CD4-positive, alpha-beta T cell (primary cell): ENCODE results near the gene EPHB1. TPM values are rescaled to one million over a fixed set of nuclear protein-coding genes. Genes with fewer than 3 reads are reported as not detected.

ENCODE experiments used
- ATAC-seq: fragments of 200-7000 bp; cut with Tn5 transposase; one replicate; pipeline ENCODE4 v1.10.0; 2022; ENCODE audit warnings: mild to moderate bottlenecking; ENCODE audit not compliant: poor library complexity
- CTCF ChIA-PET: fragments of 350-600 bp; sonication (Branson Sonifier 250); formaldehyde crosslinking; loops from one replicate; lab custom pipeline; 2021; ENCODE audit warnings: antibody characterized with exemption, inconsistent platforms; lab: Charles Lee
- POLR2A ChIA-PET: fragments of 350-600 bp; sonication (Branson Sonifier 250); formaldehyde crosslinking; loops from one replicate; lab custom pipeline; 2021; ENCODE audit warnings: antibody characterized with exemption, inconsistent platforms; lab: Charles Lee
- DNase-seq, 14 experiments: peaks; one replicate each; pipeline ENCODE4 v3.0.0-alpha.2; 2013 to 2020; ENCODE audit warnings: mixed read lengths in 2 of 14
- H3K27ac ChIP-seq, 2 donors: one replicate each; pipeline versions ENCODE4 v1.5.1 to v1.7.0; 2013; ENCODE audit warnings: low read length in 2 of 2, low read depth in 1 of 2, mild to moderate bottlenecking in 1 of 2
- H3K27me3 ChIP-seq, 2 experiments: 1 replicate in 1 of 2; 2 replicates in 1 of 2; pipeline versions ENCODE4 v1.6.1 to v1.7.0; 2013; ENCODE audit warnings: low read length in 2 of 2, control low read depth in 1 of 2, mild to moderate bottlenecking in 1 of 2, moderate library complexity in 1 of 2; ENCODE audit not compliant: insufficient read depth in 2 of 2, control insufficient read depth in 1 of 2
- H3K36me3 ChIP-seq: one replicate; pipeline ENCODE4 v1.6.1; 2013; ENCODE audit warnings: low read length, control low read depth; ENCODE audit not compliant: insufficient read depth
- H3K4me1 ChIP-seq: one replicate; pipeline ENCODE4 v1.6.1; 2013; ENCODE audit warnings: low read length, control low read depth; ENCODE audit not compliant: insufficient read depth
- H3K4me3 ChIP-seq: one replicate; pipeline ENCODE4 v1.5.1; 2013; ENCODE audit warnings: mild to moderate bottlenecking, low read length, moderate library complexity
- H3K9me3 ChIP-seq, 2 experiments: 1 replicate in 1 of 2; 2 replicates in 1 of 2; pipeline versions ENCODE4 v1.6.1 to v1.7.0; 2013; ENCODE audit warnings: low read length in 2 of 2, mild to moderate bottlenecking in 2 of 2, control low read depth in 1 of 2, moderate library complexity in 1 of 2; ENCODE audit not compliant: control insufficient read depth in 1 of 2, insufficient read depth in 1 of 2
- H3K27ac Mint-ChIP-seq: one replicate; pipeline ENCODE4 v1.8.0; 2020; ENCODE audit warnings: mixed read lengths
- H3K27me3 Mint-ChIP-seq: one replicate; pipeline ENCODE4 v1.8.0; 2021; ENCODE audit warnings: mixed read lengths
- H3K36me3 Mint-ChIP-seq: one replicate; pipeline ENCODE4 v1.8.0; 2021; ENCODE audit warnings: low read depth, mixed read lengths
- H3K4me1 Mint-ChIP-seq: one replicate; pipeline ENCODE4 v1.8.0; 2021; ENCODE audit warnings: low read depth, mixed read lengths
- H3K4me3 Mint-ChIP-seq: one replicate; pipeline ENCODE4 v1.8.0; 2020; ENCODE audit warnings: mild to moderate bottlenecking, mixed read lengths
- H3K9me3 Mint-ChIP-seq: one replicate; pipeline ENCODE4 v1.8.0; 2020; ENCODE audit warnings: mixed read lengths
- intact Hi-C, 2 experiments: fragments of 100-400 bp; cut with DNase I in 1 of 2; cut with micrococcal nuclease in 1 of 2; formaldehyde crosslinking; loops; one replicate each; pipeline versions ENCODE4 v1.15.1 to v1.9.0; 2023 to 2025; cut with DNase I, micrococcal nuclease
- total RNA-seq, 174 experiments: library from RNA in 2 of 174; stranded (reverse) in 2 of 174; gene quantifications; one replicate each; pipeline ENCODE4 v1.2.3 and lab custom pipeline; 2021 to 2026
- TF ChIP-seq, protein P1 (sequence below): fragments of 200-600 bp; IDR thresholded peaks from one replicate; pipeline ENCODE4 v1.8.0; 2022; ENCODE audit warnings: antibody characterized with exemption, mild to moderate bottlenecking

EPHB1 gene
- total RNA-seq, 2 experiments from 2014 or later, result 0.08 to 0.49 TPM

DNA sequence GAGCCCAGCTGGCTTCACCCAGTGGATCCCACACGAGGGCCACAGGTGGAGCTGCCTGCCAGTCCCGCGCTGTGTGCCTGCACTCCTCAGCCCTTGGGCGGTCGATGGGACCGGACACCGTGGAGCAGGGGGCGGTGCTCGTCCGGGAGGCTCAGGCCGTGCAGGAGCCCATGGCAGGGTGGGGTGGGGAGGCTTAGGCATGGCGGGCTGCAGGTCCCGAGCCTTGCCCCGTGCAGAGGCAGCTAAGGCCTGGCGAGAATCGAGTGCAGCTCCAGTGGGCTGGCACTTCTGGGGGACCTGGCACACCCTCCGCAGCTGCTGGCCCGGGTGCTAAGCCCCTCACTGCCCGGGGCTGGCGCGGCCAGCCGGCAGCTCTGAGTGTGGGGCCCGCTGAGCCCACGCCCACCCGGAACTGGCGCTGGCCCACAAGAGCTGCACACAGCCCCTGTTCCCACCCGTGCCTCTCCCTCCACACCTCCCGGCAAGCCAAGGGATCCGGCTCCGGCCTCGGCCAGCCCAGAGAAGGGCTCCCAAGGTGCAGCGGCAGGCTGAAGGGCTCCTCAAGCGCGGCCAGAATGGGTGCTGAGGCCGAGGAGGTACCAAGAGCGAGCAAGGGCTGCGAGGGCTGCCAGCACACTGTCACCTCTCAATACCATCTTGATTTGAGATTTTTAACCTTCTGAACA lies 121.4 kb downstream of the EPHB1 start:
- ChIA-PET CTCF (no interaction called here), POLR2A (interaction anchor here (0.8 kb wide), 1 partner anchor 9 kb away, joined by 3 read pairs; no protein-coding TSS in a partner anchor)
- no peaks in the 10 kb centered on the region for H3K27me3 ChIP-seq
- H3K9me3 ChIP-seq, result peaks cover 0 to 10% of the 10 kb centered on the region in 2 experiments
- no peak for ATAC-seq
- TF ChIP-seq, protein P1, sequence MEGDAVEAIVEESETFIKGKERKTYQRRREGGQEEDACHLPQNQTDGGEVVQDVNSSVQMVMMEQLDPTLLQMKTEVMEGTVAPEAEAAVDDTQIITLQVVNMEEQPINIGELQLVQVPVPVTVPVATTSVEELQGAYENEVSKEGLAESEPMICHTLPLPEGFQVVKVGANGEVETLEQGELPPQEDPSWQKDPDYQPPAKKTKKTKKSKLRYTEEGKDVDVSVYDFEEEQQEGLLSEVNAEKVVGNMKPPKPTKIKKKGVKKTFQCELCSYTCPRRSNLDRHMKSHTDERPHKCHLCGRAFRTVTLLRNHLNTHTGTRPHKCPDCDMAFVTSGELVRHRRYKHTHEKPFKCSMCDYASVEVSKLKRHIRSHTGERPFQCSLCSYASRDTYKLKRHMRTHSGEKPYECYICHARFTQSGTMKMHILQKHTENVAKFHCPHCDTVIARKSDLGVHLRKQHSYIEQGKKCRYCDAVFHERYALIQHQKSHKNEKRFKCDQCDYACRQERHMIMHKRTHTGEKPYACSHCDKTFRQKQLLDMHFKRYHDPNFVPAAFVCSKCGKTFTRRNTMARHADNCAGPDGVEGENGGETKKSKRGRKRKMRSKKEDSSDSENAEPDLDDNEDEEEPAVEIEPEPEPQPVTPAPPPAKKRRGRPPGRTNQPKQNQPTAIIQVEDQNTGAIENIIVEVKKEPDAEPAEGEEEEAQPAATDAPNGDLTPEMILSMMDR, result no peak
- Mint-ChIP-seq H3K27me3 (peaks cover 4% of the 10 kb centered on the region), H3K4me1 (no peaks in the 10 kb centered on the region), H3K27ac (no peak overlapping the region), H3K9me3 (no peaks in the 10 kb centered on the region), H3K36me3 (no peaks in the 10 kb centered on the region), H3K4me3 (no peak overlapping the region)
- no peak overlapping the region for H3K4me3 ChIP-seq
- no peak overlapping the region for H3K27ac ChIP-seq
- H3K4me1 ChIP-seq, result no peaks in the 10 kb centered on the region
- intact Hi-C loops, result no loop called here
- DNase-seq, result no peak
- H3K36me3 ChIP-seq, result no peaks in the 10 kb centered on the region

GRCh38 chr3:134917631-134918030 lies 122.6 kb downstream of the EPHB1 start:
- no peak overlapping the region for H3K4me3 Mint-ChIP-seq
- ATAC-seq, result no peak
- H3K4me1 ChIP-seq, result no peaks in the 10 kb centered on the region
- no peaks in the 10 kb centered on the region for H3K36me3 Mint-ChIP-seq
- ChIA-PET CTCF (no interaction called here), POLR2A (no interaction called here)
- no peaks in the 10 kb centered on the region for H3K4me1 Mint-ChIP-seq
- no peaks in the 10 kb centered on the region for H3K27me3 ChIP-seq
- no peaks in the 10 kb centered on the region for H3K9me3 Mint-ChIP-seq
- no peak for DNase-seq
- H3K27ac Mint-ChIP-seq, result no peak overlapping the region
- peaks cover 4% of the 10 kb centered on the region for H3K27me3 Mint-ChIP-seq
- H3K9me3 ChIP-seq, result peaks cover 0 to 7% of the 10 kb centered on the region in 2 experiments
- H3K27ac ChIP-seq, result no peak overlapping the region
- TF ChIP-seq, protein P1, result no peak
- intact Hi-C loops, result no loop called here
- no peaks in the 10 kb centered on the region for H3K36me3 ChIP-seq
- no peak overlapping the region for H3K4me3 ChIP-seq

DNA sequence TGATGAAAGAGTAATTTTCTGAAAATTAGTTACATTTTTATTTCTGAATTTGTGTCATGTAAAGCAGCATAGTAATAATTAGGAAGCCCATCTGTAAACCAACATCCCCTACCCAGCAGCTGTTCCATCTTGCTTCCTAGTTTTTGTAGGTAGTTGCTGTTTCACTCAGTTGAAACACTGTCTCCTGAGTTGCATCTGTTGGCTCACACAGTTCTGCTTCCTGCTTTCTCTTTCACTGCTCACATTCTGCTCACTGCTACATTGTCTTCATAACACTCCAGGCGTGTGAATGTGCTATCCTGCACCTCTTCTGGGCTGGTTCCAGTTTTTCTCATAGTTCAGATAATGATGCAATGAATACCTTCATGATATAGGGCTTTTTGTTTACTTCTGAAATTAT lies 123.4 kb downstream of the EPHB1 start:
- ChIA-PET POLR2A (no interaction called here), CTCF (no interaction called here)
- Histone ChIP-seq H3K4me1 (no peaks in the 10 kb centered on the region), H3K36me3 (no peaks in the 10 kb centered on the region), H3K27ac (no peak overlapping the region), H3K9me3 (peaks cover 0 to 10% of the 10 kb centered on the region in 2 experiments), H3K4me3 (no peak overlapping the region), H3K27me3 (peaks cover 0 to 3% of the 10 kb centered on the region in 2 experiments)
- H3K4me3 Mint-ChIP-seq, result no peak overlapping the region
- H3K36me3 Mint-ChIP-seq, result no peaks in the 10 kb centered on the region
- intact Hi-C loops, result no loop called here
- no peak overlapping the region for H3K27ac Mint-ChIP-seq
- H3K27me3 Mint-ChIP-seq, result peaks cover 4% of the 10 kb centered on the region
- TF ChIP-seq, protein P1, result no peak
- DNase-seq, result peak in 2 of 14 experiments; percentile 4 to 7
- H3K4me1 Mint-ChIP-seq, result no peaks in the 10 kb centered on the region
- ATAC-seq, result no peak
- no peaks in the 10 kb centered on the region for H3K9me3 Mint-ChIP-seq
